H9 (cell line): ENCODE results near the gene LRP1. TPM values are rescaled to one million over a fixed set of nuclear protein-coding genes. Genes with fewer than 3 reads are reported as not detected.
A peak's percentile ranks its signal among the peaks of the same experiment; 100 is the strongest.

Experiments
- DNase-seq: peaks from one replicate; pipeline ENCODE4 v3.0.0-alpha.2; 2017
- H2AFZ ChIP-seq: one replicate; pipeline ENCODE4 v1.6.1; 2013; ENCODE audit warnings: mild to moderate bottlenecking, low read length, control low read depth, moderate library complexity
- H2AK5ac ChIP-seq: 2 replicates; pipeline ENCODE4 v1.6.1; 2013; ENCODE audit warnings: low read length, control low read depth, mixed read lengths; ENCODE audit not compliant: insufficient read length
- H2BK120ac ChIP-seq: one replicate; pipeline ENCODE4 v1.6.1; 2013; ENCODE audit warnings: low read depth, mild to moderate bottlenecking, low read length, control low read depth, inconsistent platforms; ENCODE audit not compliant: poor library complexity, severe bottlenecking
- H2BK12ac ChIP-seq: 2 replicates; pipeline ENCODE4 v1.6.1; 2013; ENCODE audit warnings: low read length, control low read depth, mixed read lengths, low read depth; ENCODE audit not compliant: insufficient read length
- H2BK15ac ChIP-seq: 2 replicates; pipeline ENCODE4 v1.6.1; 2013; ENCODE audit warnings: low read depth, low read length, control low read depth
- H2BK20ac ChIP-seq: one replicate; pipeline ENCODE4 v1.6.1; 2013; ENCODE audit warnings: low read depth, mild to moderate bottlenecking, low read length, control low read depth, inconsistent platforms; ENCODE audit not compliant: poor library complexity, severe bottlenecking
- H2BK5ac ChIP-seq: 2 replicates; pipeline ENCODE4 v1.6.1; 2013; ENCODE audit warnings: low read length, control low read depth, mixed read lengths; ENCODE audit not compliant: insufficient read length
- H3K14ac ChIP-seq: 2 replicates; pipeline ENCODE4 v1.6.1; 2013; ENCODE audit warnings: low read length, control low read depth; ENCODE audit not compliant: insufficient read depth
- H3K18ac ChIP-seq: 2 replicates; pipeline ENCODE4 v1.6.1; 2013; ENCODE audit warnings: low read depth, mild to moderate bottlenecking, mixed read lengths, low read length, control low read depth; ENCODE audit not compliant: insufficient read length
- H3K23ac ChIP-seq: 2 replicates; pipeline ENCODE4 v1.6.1; 2013; ENCODE audit warnings: low read length, control low read depth, mixed read lengths, low read depth; ENCODE audit not compliant: insufficient read length
- H3K23me2 ChIP-seq: 2 replicates; pipeline ENCODE4 v1.6.1; 2013; ENCODE audit warnings: low read depth, mild to moderate bottlenecking, mixed read lengths, low read length, control low read depth; ENCODE audit not compliant: insufficient read length, poor library complexity, severe bottlenecking
- H3K27ac ChIP-seq: 2 replicates; pipeline ENCODE4 v1.5.1; 2013; ENCODE audit warnings: low read length, control low read depth, mixed read lengths, low read depth; ENCODE audit not compliant: insufficient read length
- H3K27me3 ChIP-seq: 2 replicates; pipeline ENCODE4 v1.6.1; 2013; ENCODE audit warnings: low read length, control low read depth, inconsistent platforms; ENCODE audit not compliant: insufficient read depth
- H3K4ac ChIP-seq: 2 replicates; pipeline ENCODE4 v1.6.1; 2013; ENCODE audit warnings: low read depth, mild to moderate bottlenecking, control low read depth, inconsistent platforms, low read length, moderate library complexity
- H3K4me1 ChIP-seq: 2 replicates; pipeline ENCODE4 v1.6.1; 2013; ENCODE audit warnings: low read length, control low read depth, inconsistent platforms; ENCODE audit not compliant: insufficient read depth
- H3K4me2 ChIP-seq: 2 replicates; pipeline ENCODE4 v1.6.1; 2013; ENCODE audit warnings: low read length, control low read depth, mixed read lengths; ENCODE audit not compliant: insufficient read length, insufficient read depth
- H3K56ac ChIP-seq: 2 replicates; pipeline ENCODE4 v1.6.1; 2013; ENCODE audit warnings: low read depth, mild to moderate bottlenecking, mixed read lengths, low read length, control low read depth; ENCODE audit not compliant: insufficient read length
- H3K79me1 ChIP-seq: 2 replicates; pipeline ENCODE4 v1.6.1; 2013; ENCODE audit warnings: low read depth, mild to moderate bottlenecking, moderate library complexity, low read length, control low read depth, inconsistent platforms; ENCODE audit not compliant: insufficient read depth, poor library complexity, severe bottlenecking
- H3K79me2 ChIP-seq: 2 replicates; pipeline ENCODE4 v1.6.1; 2013; ENCODE audit warnings: low read length, control low read depth, inconsistent platforms; ENCODE audit not compliant: insufficient read depth
- H3K9ac ChIP-seq: 2 replicates; pipeline ENCODE4 v1.6.1; 2013; ENCODE audit warnings: low read length, control low read depth, mixed read lengths; ENCODE audit not compliant: insufficient read length; ENCODE audit errors: extremely low read depth
- H3K9me3 ChIP-seq: one replicate; pipeline ENCODE4 v1.6.1; 2013; ENCODE audit warnings: low read depth, low read length, inconsistent platforms; ENCODE audit not compliant: control insufficient read depth
- H3T11ph ChIP-seq: one replicate; pipeline ENCODE4 v1.6.1; 2013; ENCODE audit warnings: mild to moderate bottlenecking, low read length, control low read depth, inconsistent platforms
- H4K20me1 ChIP-seq: one replicate; pipeline ENCODE4 v1.6.1; 2013; ENCODE audit not compliant: control insufficient read depth, insufficient read length, insufficient read depth
- H4K5ac ChIP-seq: 2 replicates; pipeline ENCODE4 v1.6.1; 2013; ENCODE audit warnings: low read depth, mild to moderate bottlenecking, mixed read lengths, low read length, control low read depth; ENCODE audit not compliant: insufficient read length
- H4K8ac ChIP-seq: replicated peaks from 2 replicates; pipeline ENCODE4 v1.6.1; 2013; ENCODE audit warnings: low read length, control low read depth, mixed read lengths, low read depth; ENCODE audit not compliant: insufficient read length
- H4K91ac ChIP-seq: 2 replicates; pipeline ENCODE4 v1.6.1; 2013; ENCODE audit warnings: low read depth, mild to moderate bottlenecking, moderate library complexity, mixed read lengths, low read length, control low read depth; ENCODE audit not compliant: insufficient read length
- H3K27ac Mint-ChIP-seq, 3 experiments: 2 replicates in 2 of 3; 3 replicates in 1 of 3; pipeline ENCODE4 v1.8.0; 2020 to 2021; ENCODE audit warnings: mixed read lengths in 3 of 3, mild to moderate bottlenecking in 1 of 3, moderate library complexity in 1 of 3
- H3K27me3 Mint-ChIP-seq: 2 replicates; pipeline ENCODE4 v1.8.0; 2021; ENCODE audit warnings: low read depth, mild to moderate bottlenecking, moderate library complexity, mixed read lengths
- H3K36me3 Mint-ChIP-seq, 3 experiments: 2 replicates in 2 of 3; 3 replicates in 1 of 3; pipeline ENCODE4 v1.8.0; 2020 to 2021; ENCODE audit warnings: low read depth in 3 of 3, mixed read lengths in 3 of 3; ENCODE audit not compliant: insufficient read depth in 1 of 3
- H3K4me1 Mint-ChIP-seq, 2 experiments: 2 replicates each; pipeline ENCODE4 v1.8.0; 2020; ENCODE audit warnings: mixed read lengths in 2 of 2
- H3K4me3 Mint-ChIP-seq, 2 experiments: 2 replicates in 1 of 2; 3 replicates in 1 of 2; pipeline ENCODE4 v1.8.0; 2020 to 2021; ENCODE audit warnings: mild to moderate bottlenecking in 2 of 2, mixed read lengths in 2 of 2, moderate library complexity in 1 of 2
- H3K9me3 Mint-ChIP-seq, 2 experiments: 2 replicates in 1 of 2; 3 replicates in 1 of 2; pipeline ENCODE4 v1.8.0; 2020; ENCODE audit warnings: mild to moderate bottlenecking in 2 of 2, mixed read lengths in 2 of 2, moderate library complexity in 1 of 2
- WGBS: extraction: QIAGEN DNeasy Blood & Tissue Kit; methylation state at CpG from one replicate; pipeline ENCODE4 v1.1.7; 2013; ENCODE audit warnings: missing lambda C conversion rate, low lambda C conversion rate, mixed read lengths; ENCODE audit not compliant: insufficient read length; ENCODE audit errors: extremely low coverage; 5-methylcytosine and 5-hydroxymethylcytosine counted together
- total RNA-seq: library from RNA; stranded (reverse); gene quantifications from 2 replicates; pipeline ENCODE4 v1.2.1, GENCODE V29; 2021
- TF ChIP-seq, protein P1 (sequence below): fragments of 200-600 bp; sonication (generic); conservative IDR thresholded peaks from 3 replicates; pipeline ENCODE4 v1.8.0; 2021; ENCODE audit warnings: antibody characterized with exemption, mild to moderate bottlenecking

The LRP1 gene
- total RNA-seq, 1 experiment from 2014 or later = 115 TPM

DNA sequence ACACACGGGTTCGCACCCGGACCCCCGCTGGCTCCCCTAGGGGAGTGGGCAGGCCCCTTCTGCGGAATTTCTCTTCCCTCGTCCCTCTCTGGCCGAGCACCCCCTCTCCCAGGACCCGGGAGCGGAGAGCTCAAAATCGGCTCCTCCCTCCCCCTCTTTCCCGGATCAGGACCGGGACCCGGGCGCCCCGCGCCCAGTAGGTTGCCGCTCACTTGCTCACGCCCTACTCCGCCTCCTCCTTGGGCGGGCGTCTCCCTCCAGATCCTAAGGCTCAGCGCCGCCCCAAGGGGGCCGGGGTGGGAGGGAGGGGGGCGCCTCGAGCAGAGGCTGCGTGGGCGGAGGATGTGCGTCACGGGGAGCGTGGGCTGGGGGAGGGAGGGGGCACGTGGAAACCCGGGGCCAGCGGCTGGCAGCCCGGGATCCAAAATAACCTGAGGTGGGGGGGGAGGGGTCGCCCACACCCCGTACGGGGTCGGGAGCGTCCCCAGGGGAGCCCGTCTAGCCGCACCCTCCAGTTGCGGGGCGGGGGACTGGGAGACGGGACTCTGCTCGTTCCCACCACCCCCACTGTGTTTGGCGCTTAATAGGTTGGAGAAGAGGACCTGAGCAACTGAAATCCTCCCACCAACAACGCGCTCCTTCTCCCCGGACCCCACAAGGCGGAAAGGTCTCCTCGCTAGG, 41.1 kb upstream of the LRP1 start:
- Mint-ChIP-seq H3K9me3 (no peaks in the 10 kb centered on the region; a peak in 1 of 5 replicates), H3K27ac (peak overlapping the region; percentile 97 to 100 (median 98)), H3K4me3 (peak overlapping the region; percentile 79 to 91), H3K4me1 (peaks cover 36 to 40% of the 10 kb centered on the region in 2 experiments), H3K27me3 (no peaks in the 10 kb centered on the region), H3K36me3 (peaks cover 5 to 23% (median 23%) of the 10 kb centered on the region in 3 experiments)
- Histone ChIP-seq H3K4me2 (peak overlapping the region; percentile 63), H2AK5ac (no peak overlapping the region), H2BK5ac (no peak overlapping the region), H3K18ac (peak overlapping the region; percentile 12), H2BK15ac (no peak overlapping the region), H3K23ac (no peak overlapping the region), H4K91ac (no peak overlapping the region), H3K27ac (no peak overlapping the region), H2BK20ac (no peak overlapping the region), H4K8ac (no peak overlapping the region), H2BK12ac (no peak overlapping the region), H3K23me2 (peaks cover 9% of the 10 kb centered on the region), H2BK120ac (no peak overlapping the region), H2AFZ (no peak overlapping the region), H3K9ac (peak overlapping the region; percentile 5), H3K9me3 (no peaks in the 10 kb centered on the region), H3K56ac (no peak overlapping the region), H3K4ac (no peak overlapping the region), H4K5ac (no peak overlapping the region), H3K79me1 (no peaks in the 10 kb centered on the region), H3T11ph (no peak overlapping the region), H3K79me2 (no peaks in the 10 kb centered on the region; the same call in 1 of the 2 replicates), H3K27me3 (no peaks in the 10 kb centered on the region), H3K14ac (no peak overlapping the region), H3K4me1 (no peaks in the 10 kb centered on the region), H4K20me1 (no peaks in the 10 kb centered on the region)
- TF ChIP-seq, protein P1, sequence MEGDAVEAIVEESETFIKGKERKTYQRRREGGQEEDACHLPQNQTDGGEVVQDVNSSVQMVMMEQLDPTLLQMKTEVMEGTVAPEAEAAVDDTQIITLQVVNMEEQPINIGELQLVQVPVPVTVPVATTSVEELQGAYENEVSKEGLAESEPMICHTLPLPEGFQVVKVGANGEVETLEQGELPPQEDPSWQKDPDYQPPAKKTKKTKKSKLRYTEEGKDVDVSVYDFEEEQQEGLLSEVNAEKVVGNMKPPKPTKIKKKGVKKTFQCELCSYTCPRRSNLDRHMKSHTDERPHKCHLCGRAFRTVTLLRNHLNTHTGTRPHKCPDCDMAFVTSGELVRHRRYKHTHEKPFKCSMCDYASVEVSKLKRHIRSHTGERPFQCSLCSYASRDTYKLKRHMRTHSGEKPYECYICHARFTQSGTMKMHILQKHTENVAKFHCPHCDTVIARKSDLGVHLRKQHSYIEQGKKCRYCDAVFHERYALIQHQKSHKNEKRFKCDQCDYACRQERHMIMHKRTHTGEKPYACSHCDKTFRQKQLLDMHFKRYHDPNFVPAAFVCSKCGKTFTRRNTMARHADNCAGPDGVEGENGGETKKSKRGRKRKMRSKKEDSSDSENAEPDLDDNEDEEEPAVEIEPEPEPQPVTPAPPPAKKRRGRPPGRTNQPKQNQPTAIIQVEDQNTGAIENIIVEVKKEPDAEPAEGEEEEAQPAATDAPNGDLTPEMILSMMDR = no peak
- DNase-seq = peak; percentile 87
- WGBS = no CpG with 5 or more reads among the region's 52 CpGs
